ENCODE data around the gene DNAJB4.
A peak's percentile ranks its signal among the peaks of the same experiment; 100 is the strongest.
"Not testable (repeated sequence)": the region's sequence is repeated elsewhere in the genome, so short reads cannot be mapped to it uniquely, and the experiment has no call there.

The DNAJB4 gene

GRCh38 chr1:77991638-77992037 lies 13.1 kb upstream of the DNAJB4 start:
- DNase-seq: no peak

DNA sequence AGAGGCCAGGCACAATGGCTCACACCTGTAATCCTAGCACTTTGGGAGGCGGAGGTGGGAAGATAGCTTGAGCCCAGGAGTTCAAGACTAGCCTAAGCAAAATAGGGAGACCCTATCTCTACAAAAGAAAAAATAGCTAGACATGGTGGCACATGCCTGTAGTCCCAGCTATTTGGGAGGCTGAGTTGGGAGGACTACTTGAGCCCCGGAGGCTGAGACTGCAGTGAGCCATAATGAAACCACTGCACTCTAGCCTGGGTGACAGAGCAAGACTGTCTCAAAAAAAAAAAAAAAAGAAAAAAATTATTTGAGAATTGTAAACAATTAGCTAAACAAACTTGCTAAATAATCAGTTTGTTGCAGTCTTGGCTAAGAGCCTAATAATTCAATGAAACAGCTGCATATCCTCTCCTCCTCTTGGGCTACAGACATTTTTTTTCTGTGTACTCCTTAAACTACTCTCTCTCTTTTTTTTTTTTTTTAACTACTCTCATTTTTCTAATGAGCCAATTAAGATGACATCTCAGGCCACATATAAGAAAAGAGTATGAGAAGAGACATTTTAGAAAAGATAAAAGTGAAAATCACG lies 10.5 kb upstream of the DNAJB4 start:
- no peak for DNase-seq

DNA sequence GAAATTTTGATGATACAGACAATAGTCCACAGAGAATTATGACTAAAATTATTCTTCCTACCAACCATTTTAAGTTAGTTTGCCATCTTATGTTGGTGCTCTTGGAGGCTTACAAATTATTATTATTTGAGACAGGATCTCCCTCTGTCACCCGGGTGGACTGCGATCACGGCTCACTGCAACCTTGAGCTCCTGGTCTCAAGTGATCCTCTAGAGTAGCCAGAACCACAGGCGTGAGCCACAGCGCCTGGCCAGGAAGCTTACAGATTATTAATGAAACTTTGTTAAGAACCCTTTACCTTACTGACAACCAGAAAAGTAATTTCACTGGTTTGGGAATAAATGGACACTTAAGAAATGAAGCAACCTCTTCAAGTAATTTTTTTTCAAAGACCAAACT lies 8.0 kb upstream of the DNAJB4 start:
- no peak for DNase-seq

- not testable (repeated sequence) for DNase-seq
Observed at GRCh38 chr1:78000536-78000935, 4.2 kb upstream of the DNAJB4 start.

- peak; percentile 76 for DNase-seq
Observed at GRCh38 chr1:78003070-78003746, 1.5 kb upstream of the DNAJB4 start.

DNA sequence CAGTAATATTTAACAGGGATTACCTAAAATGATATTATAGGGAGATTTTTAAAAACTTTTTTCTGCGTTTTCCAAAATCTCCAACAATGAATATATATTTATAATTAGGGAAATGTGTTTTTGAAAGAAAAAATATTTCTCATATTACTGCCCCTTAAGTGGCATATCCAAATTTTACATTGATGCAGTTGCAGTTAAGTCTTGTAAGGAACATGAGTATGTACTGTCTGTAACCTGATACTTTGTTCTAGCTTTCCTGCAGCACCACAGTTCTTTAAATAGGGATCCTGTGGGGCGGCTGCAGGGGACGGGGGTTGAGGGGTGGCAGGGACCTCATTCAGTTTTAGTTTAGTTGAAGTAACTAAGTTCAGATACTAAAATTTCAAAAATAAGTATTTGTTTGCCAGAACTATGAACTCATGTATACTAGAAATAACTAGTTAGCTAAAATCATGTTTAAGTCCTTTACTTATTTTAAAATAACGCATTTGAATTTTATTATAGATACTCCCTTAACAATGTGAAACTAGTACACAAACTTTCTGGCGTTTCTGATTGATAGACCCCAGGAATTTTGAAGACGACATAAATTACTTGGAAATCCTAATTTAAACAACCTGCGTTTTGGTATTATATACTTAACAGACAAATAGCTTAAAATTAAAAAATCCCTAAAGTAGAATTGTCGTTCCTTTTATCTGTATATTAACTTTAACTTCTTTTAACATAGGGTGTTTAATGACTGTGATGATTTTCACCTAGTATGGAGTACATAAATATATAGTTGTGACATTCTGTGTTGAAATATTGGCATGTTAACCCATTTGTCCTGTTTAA lies 639 bp upstream of the DNAJB4 start:
- peak; percentile 91 for DNase-seq

- no peak for DNase-seq
Observed at GRCh38 chr1:78005448-78005722, 646 bp downstream of the DNAJB4 start.

DNA sequence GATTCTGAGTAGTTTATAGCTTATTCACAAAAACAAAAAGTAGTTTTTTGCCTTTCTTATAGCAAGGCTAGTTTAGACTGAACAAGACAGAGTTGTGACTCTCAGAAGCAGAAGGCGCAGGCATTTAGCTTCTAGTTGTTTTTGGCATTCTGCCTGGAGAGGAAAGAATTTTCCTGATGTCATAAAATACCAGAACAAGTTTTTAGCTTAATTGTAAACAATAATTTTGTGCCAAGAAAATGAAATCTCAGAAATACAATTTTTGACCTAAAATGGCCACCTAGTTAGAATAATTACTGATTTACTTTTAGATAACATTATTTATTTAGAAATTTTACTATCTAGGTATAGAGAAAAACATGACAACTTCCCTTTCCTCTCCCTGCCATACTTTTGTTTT lies 1.0 kb downstream of the DNAJB4 start:
- DNase-seq: peak; percentile 67

- no peak for DNase-seq
Observed at GRCh38 chr1:78006521-78006920, 1.8 kb downstream of the DNAJB4 start.

DNA sequence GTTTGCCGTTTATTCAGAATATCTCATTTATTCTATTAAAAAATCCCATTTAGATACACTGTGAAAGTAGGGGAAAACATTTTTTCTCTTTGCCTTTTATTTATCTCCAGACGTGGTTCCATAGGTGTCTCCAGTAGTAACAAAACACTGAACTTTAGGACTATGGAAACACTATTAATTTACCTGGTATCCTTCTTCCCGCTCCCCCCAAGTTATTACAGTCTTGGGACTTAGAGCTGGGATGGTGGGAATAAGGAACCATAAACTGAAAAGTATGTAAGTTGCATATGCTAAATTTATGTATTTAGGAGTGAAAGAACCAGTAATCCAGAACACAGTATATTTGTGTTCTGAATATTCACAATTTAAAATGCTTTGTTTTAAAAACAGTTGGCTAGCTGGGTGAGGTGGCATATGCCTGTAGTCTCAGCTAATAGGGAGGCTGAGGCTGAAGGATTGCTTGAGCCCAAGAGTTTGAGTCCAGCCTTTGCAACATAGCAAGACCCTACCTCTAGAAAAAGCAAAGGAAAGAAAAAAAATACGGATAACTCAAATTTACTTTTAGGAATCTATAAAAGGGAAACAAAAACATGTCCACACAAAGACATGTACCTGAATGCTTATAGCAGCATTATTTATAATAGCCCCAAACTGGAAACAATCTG lies 3.1 kb downstream of the DNAJB4 start:
- no peak for DNase-seq

DNA sequence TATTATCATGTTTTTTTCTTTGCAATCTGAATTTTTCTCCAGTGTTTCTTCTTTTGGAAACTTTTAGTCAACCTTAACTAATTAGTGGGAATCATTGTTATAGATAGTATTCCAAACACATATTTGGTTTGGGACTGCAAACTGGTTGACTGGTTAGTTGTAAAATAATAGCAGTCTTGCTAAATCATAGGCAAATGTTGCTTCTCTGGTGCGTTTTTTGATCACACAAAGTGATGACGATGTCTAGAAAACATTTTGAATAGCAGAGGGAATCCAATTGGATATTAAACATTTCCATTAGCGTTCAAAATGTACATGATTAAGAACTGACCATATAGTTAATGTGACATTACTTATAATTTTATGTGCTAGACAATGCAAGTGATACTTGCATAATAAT lies 4.5 kb downstream of the DNAJB4 start:
- no peak for DNase-seq

DNA sequence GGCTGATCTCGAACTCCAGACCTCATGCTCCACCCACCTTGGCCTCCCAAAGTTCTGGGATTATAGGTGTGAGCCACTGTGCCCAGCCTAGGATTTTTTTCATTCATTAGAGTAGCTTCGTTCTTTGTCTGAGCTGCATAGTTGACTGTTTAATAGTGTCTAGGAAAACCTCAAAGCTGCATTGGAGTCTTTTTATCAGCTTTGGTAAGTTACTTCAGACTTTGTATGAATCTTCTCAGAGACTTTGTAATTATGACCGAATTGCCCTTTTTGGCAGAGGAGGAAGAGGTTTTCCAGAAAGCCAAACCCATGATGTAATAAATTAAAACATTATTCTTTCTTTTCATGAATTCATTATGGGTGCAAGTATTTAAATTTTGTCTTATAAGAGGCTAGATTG lies 5.1 kb downstream of the DNAJB4 start:
- no peak for DNase-seq

GRCh38 chr1:78011050-78011449 lies 6.3 kb downstream of the DNAJB4 start:
- DNase-seq: no peak

DNA sequence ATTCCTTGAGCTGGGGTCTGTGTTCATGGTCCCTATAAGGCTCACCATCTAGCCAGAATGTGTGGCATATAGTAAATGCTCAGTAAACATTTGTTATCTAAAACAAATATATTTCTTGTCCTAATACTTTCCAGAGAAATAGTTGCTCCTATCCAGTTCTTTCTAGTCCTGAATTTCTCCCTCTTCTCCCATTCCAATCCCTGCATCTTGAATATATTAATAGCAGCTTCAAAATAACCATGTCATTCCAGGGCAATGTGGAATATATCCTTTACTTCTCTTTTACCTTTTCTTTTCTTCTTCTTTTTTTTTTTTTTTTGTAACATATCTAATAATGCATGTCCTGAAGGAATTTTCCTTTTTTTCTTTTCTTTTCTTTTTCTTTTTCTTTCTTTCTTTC lies 10.4 kb downstream of the DNAJB4 start:
- no peak for DNase-seq

DNA sequence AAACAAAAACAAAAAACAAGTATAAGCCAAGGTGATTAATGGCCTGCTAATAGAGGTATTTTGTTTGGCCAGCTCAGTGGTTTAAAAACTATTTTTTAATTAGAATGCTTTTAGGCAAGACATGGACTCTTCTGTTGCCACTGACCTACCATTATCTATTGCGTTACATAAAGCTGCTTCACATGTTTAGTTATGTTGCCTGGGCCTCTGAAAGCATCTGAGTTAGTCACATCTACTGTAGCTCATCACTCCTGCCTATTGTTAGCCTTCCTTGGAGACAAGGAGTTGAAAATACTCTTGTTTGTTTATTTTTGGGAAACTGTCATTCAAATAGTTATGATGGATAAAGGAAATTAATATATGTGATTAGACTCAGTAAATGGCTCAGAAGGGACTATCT lies 14.3 kb downstream of the DNAJB4 start:
- no peak for DNase-seq

DNA sequence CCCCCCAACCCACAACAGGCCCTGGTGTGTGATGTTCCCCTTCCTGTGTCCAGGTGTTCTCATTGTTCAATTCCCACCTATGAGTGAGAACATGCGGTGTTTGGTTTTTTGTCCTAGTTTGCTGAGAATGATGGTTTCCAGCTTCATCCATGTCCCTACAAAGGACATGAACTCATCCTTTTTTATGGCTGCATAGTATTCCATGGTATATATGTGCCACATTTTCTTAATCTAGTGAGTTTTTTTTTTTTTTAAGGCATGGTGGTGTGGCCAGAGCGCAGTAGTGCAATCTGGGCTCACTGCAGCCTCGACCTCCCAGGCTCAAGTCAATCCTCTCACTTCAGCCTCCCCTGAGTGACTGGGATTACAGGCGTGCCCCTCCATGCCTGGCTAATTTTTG lies 16.4 kb downstream of the DNAJB4 start:
- DNase-seq: not testable (repeated sequence)

DNA sequence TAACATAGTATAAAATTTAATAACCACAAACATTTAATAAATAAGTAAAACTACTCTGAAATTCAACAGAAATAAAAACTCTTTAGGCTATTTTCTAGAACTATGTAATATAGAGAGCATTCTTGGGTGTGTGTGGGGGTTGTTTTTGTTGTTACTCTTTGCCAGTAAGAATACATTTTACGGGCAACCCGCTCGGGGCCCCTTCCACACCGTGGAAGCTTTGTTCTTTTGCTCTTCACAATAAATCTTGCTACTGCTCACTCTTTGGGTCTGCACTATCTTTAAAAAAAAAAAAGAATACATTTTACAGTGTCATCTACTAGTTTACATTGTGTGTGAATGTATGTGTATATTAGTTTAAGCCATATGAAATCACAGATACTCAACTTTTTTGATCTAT lies 25.1 kb downstream of the DNAJB4 start:
- no peak for DNase-seq

DNA sequence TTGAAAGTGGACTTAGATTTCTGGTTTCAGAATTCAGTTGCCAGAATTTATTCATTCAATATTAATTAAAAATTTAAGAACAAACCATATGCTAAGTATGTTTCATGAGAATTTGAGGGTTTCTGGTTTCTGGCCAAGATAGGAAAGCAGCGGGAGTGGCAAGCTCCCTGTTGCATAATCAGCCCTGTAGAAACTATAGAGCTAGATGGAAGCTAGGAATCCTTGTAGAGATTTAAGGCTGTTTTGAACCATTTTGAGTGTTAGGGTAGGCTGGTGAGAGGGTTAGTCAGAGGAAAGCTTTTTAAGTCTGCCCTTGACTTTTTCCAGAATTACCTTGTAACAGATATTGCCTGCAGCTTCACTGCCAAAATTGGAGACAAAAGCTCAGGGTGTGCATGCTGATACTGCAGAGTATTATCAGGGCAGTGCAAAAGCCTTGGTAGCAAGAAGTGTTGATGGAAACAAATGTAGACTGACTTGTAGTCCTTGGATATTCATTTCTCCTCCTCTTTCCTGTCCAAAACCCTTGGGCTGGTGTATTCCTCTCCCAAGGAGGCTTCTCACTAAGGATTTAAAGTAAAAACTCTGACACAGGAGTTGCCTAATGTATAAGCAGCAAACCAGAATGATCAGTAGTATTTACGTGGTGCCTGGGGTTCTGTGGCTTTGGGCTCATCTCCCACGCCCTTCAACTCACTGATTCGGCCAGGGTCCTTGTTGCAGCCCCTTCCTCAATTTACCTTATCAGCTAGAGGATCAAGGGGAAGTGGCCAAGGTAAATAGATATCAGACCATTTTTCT lies 28.5 kb downstream of the DNAJB4 start:
- DNase-seq: peak; percentile 36

DNA sequence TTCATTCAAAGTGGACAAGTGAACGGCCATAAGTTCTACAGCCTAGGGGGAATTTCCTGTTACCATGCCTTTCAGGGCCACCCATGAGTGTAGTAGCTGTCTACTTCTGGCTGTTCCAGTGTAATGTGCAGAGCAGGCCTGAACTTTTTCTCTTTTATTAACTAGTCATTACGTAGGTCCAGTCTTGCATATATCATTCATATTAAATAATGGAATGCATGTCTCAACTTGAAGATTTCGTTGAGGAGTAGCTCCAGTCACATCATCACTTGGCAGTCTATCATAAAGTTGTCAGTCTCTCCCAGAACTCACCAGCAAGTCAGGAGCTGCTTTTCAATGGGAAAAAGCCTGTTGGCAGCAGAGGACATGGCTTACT lies 29.0 kb downstream of the DNAJB4 start:
- DNase-seq: no peak

GRCh38 chr1:78035121-78035520 lies 30.4 kb downstream of the DNAJB4 start:
- DNase-seq: no peak

GRCh38 chr1:78036450-78036849 lies 31.7 kb downstream of the DNAJB4 start:
- DNase-seq: no peak

GRCh38 chr1:78038071-78038470 lies 33.3 kb downstream of the DNAJB4 start:
- no peak for DNase-seq

- no peak for DNase-seq
Observed at GRCh38 chr1:78038491-78038939, 33.8 kb downstream of the DNAJB4 start.
